GM19025 (cell line): ENCODE results near the gene AHI1.
"Not testable (repeated sequence)": the region's sequence is repeated elsewhere in the genome, so short reads cannot be mapped to it uniquely, and the experiment has no call there.

Source experiments
- ATAC-seq: cut with Tn5 transposase; IDR thresholded peaks from one replicate; pipeline ENCODE4 v1.9.1; 2021; ENCODE audit warnings: mild to moderate bottlenecking, low read depth, moderate library complexity; ENCODE audit not compliant: unreplicated experiment

Gene AHI1

GRCh38 chr6:135506270-135506997, 8.9 kb upstream of the AHI1 start:
- peak; percentile 95 for ATAC-seq

DNA sequence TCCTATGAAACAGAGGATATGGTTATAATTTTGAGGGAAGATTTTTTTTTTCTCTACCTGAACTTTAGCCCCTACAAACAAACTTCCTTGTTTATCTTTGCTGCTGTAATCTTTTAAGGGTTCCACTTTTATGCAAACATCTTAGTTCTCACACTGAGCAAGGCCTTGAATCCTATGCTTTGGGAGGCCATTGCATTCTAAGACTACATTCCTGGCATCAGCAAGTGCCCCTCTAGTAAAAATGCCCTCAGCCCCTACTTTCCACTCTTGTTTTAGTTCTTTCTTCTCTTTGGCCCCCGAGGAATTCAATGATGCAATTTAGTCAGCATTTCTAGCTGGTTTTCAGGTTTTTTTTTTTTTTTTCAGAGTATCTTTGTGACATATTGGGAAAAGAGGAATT, 8.1 kb upstream of the AHI1 start:
- ATAC-seq = no peak

GRCh38 chr6:135505222-135505621, 7.7 kb upstream of the AHI1 start:
- no peak for ATAC-seq

DNA sequence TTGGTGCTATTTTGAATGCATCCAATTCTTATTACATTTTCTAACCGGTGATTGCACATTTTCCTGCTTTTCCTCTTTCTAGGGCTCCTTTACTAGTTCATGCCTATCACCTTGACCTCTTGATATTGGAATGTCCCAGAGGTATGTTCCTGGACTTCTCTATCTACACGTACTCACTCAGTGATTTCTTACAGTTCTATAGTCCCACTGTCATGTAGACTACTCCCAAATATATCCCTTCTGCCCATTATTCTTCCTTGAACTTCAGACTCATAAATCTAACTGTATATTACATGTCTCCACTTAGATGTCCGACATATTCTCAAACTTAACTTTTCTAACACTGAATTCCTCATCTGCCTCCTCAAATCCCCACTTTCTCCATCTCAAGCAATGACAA, 7.2 kb upstream of the AHI1 start:
- no peak for ATAC-seq

DNA sequence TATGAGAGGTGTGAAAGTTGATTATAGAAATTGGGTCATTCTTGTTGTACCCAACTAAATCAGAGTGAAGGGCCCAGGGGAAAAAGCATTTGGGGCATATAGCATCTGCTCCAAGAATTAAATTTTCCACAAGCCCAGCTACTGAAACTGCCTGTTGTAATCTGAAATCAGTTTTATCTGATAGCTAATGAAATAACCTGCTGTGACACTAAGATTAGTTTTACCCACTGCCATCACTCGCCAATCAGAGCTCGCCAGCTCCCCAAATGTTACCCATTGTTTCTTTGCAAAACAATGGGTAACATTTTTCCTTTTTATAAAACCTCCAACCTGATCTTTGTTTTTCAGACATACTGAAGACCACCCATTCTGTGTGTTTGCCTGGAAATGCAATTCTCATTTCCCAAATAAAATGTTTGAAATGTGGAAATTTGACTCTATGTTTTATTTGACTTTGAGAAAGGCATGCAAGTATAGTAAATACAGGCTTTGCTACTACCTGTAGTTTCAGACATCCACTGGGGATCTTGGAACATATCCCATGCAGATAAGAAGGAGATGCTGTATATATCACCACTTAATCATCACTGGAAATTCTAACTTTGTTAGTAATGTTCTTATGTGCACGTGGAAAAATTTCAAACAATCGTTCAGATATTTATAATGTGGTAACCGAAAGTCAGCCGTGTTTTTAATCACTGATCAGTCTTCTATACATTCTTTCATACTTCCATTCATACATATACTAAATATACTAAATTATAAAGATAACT, 6.3 kb upstream of the AHI1 start:
- ATAC-seq = no peak

DNA sequence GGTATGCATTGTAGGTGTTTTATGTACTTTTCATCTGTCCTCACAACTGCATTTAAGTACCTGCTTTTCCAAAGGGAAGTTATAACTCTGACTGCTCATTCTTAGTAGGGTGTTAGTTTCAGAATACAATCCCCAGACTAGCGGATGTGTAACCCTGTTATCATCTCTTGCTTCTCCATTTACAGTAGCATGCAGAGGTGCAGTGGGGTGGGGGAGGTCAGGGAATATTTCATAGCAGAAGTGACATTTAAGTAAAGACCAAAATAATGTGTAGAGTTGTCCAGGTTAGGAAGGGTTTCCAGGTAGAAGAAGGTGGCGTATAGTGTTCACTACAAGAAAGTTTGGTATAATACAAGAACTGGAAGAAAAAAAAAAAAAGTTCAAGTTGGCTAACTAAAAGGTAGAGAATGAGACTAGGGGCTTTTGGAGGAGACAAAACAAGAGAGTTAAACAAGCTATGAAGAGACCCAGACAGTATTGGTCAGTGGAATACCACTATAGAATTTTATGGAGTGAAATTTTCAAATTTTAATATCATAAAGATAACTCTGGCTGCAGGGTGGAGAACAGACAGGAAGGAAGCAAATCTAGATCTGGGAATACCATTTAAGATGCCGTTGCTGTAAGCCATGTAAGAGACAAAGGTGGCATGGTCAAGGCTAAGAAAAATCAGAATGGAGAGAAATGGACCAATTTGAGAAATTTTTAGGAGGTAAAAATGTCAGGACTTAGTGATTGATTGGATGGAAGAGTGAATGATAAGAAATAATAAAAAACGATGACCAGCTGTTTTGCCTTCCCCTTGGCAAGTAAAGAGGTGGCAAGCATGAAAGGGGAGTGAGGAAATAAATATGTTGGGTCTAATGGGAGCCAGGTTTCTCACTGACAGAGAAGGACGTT, 2.2 kb upstream of the AHI1 start:
- ATAC-seq = no peak

DNA sequence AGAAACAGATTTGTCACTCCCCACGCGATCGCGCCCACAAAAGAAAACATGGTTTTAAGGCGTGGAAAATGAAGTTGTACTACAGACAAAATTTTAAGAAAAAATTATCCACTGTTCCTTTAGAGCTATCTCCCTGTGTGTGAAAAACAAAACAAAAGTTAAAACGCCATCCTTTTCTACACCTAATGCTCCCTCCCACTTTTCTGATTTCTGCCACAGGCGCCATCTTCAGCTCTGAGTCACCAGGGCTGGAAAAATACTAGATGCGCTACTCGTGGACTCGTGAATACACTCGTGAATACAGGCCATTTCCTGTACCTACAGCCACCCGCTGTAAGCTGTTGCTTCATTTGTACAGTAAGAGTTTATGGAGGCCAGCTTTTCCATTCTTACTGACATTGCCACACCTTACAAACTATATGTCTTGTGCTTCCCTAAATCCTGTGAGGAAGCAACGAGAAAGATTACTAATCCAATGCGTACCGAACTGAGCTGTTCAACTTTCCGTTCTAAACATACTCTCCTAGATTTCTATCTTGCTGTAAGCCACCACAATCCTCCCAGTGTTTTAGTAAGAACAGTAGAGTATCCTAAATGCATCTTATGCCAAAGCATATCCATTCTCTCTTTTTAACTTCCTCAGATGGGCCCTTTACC, 773 bp upstream of the AHI1 start:
- no peak for ATAC-seq

GRCh38 chr6:135496800-135497411, 634 bp downstream of the AHI1 start:
- no peak for ATAC-seq

GRCh38 chr6:135493218-135493961, 4.2 kb downstream of the AHI1 start:
- no peak for ATAC-seq

DNA sequence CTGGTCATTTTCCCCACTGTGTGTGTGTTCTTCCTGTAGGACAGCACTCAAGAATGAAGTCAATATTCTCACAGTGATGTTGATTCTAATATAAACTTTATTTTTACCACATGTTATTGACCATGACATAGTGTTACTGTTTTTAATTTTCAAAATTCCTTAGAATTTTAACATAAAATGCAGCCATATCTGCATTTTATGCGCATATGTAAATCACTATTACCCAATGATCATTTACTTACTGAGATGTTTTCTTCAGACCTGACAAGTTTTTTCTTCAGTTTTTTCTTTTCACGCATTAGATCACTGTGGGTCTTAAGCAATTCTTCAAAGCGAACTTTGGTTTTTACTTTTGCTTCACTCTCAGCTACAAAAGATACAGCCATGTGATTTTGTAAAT, 7.2 kb downstream of the AHI1 start:
- ATAC-seq = no peak

GRCh38 chr6:135488023-135488422, 9.5 kb downstream of the AHI1 start:
- ATAC-seq = no peak

GRCh38 chr6:135483903-135484302, 13.6 kb downstream of the AHI1 start:
- not testable (repeated sequence) for ATAC-seq

DNA sequence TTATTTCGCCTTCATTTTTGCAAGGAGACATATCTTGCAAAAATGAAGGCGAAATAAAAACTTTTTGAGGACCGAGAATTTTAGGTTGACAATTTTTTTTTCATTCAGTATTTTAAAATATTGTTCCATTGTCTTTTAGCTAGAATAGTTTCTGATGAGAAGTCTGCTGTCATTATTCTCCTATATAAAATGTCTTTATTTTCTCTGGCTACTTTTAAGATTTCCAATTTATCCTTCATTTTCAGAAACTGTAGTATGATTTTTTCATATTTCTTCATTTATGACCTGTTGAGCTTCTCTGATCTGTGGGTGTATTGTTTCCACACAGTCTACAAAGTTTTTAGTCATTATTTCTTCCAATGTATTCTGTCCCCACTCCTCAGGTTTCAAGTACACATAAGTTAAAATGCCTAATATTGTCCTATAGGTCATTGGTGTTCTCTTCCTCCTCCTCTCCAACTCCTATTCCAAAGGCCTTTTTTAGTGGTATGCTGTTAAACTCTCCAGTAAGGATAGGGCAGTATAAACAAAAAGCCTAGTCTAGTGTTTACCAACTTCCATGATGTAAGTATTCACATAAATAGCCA, 15.7 kb downstream of the AHI1 start:
- no peak for ATAC-seq

- ATAC-seq = no peak
These were observed 17.9 kb downstream of the AHI1 start for GRCh38 chr6:135479601-135480000.

DNA sequence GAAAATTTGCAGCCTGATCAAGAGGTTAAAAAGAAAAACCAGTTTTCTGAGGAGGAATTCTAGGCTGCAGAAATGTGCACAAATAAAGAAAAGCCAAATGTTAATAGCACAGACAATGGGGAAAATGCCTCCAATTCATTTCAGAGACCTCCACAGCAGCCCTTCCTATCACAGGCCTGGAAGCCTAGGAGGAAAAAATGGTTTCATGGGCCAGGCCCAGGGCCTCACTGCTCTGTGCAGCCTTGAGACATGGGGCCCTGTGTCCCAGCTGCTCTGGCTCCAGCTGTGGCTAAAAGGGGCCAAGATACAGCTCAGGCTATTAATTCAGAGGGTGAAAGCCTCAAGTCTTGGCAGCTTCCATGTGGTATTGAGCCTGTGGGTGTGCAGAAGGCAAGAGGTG, 18.9 kb downstream of the AHI1 start:
- ATAC-seq = no peak

DNA sequence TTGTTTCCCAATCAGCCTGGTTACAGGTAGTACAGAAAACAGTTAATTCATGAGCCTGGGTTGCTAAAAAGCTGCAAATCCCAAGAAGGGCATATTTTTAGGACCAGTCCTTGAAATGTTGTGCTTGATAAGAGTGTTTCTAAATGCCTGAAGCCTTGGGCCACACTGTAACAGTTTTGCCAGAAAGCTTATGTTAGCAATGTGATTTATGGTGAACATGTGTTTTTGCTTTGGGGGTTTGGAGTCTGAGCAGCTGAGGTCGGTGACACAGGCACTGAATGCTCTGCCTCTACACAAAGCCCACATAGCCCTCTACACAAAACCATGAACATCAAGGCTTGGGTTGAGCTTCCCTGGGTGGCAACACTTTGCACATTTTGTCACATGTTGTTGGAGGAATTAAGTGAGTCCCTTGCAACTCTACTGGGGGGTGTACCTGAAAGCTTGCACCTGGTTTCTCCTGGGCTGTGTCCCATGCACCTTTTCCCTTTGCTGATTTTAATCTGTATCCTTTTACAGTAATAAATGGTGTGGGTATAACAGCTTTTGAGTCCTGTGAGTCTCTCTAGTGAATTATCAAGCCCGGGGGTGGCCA, 22.2 kb downstream of the AHI1 start:
- no peak for ATAC-seq

DNA sequence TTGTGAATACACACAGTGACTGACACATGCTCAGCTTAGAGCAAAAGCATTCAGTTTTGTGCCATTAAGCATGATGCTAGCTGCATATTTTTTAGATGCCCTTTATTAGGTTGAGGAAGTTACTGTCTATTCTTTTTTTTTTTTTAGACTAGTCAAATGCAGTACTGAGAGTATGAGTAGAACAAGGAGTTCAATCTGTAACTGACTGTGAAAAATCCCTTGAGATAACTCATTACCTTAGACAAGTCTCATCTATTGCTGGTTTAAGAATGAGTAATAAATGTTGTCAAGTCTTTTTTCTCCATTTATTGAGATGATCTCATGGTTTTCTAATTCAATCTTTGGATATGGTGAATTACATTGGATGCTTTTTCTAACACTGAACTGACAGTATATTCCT, 23.2 kb downstream of the AHI1 start:
- ATAC-seq = no peak

DNA sequence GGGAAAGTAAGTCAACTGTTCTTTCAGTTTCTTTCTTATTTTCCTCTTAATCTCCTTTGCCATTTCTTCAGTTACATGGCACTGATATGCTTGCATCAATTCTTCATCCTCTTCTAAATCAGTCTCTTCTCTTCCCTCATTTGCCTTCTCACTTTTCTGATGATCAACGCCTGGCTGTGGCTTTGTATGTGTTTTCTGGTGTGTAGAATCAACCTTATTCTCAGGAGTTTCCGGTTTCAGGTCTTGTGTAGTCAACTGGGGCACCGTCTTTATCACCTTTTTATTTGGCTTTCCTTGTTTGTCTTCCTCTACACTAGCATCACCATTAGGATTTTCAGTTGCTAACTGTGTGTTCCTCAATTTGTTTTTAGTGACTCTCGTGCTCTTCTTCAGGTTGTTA, 31.6 kb downstream of the AHI1 start:
- ATAC-seq = no peak

DNA sequence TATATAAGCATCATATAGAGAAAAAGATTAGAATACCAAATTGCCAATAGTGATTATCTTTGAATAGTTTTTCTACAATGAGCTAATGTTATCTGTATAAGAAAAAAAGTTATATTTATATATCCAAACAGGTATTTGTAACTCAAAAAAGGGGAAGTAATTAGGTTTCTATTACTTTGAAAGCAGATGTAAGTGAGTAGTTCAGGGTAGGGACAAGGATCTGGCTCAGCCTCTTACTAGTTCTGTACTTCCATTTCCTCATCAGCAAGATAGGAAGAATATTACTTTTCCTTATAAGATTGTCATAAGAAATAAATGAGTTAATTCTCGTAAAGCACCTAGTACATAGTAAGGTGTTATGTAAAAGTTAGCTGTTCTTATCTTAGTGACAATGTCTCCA, 32.2 kb downstream of the AHI1 start:
- peak; percentile 54 for ATAC-seq
